ENCODE data around the gene TTPAL.
A peak's percentile ranks its signal among the peaks of the same experiment; 100 is the strongest.

- TF ChIP-seq CTCF (IDR thresholded peaks at IDR 0.05): peak in 2 of 4 experiments; percentile 21 to 35
- no peak for TF ChIP-seq EP300 (IDR thresholded peaks at IDR 0.05)
- no peak for TF ChIP-seq POLR2A (IDR thresholded peaks at IDR 0.05)
Observed at GRCh38 chr20:44471481-44471882, 4.2 kb upstream of the TTPAL start.

All from gastroesophageal sphincter (tissue), 3 donors.